Stimulated activated CD4-positive, alpha-beta T cell treated with anti-CD3 and anti-CD28 coated beads, Interleukin-12 subunit alpha, Interleukin-12 subunit beta, amount 100 ng/mL, for 4 hours (primary cell): ENCODE data around the gene MYH2.

Experiments used
- DNase-seq: peaks from one replicate; pipeline ENCODE4 v3.0.0-alpha.2; 2020

MYH2 gene

DNA sequence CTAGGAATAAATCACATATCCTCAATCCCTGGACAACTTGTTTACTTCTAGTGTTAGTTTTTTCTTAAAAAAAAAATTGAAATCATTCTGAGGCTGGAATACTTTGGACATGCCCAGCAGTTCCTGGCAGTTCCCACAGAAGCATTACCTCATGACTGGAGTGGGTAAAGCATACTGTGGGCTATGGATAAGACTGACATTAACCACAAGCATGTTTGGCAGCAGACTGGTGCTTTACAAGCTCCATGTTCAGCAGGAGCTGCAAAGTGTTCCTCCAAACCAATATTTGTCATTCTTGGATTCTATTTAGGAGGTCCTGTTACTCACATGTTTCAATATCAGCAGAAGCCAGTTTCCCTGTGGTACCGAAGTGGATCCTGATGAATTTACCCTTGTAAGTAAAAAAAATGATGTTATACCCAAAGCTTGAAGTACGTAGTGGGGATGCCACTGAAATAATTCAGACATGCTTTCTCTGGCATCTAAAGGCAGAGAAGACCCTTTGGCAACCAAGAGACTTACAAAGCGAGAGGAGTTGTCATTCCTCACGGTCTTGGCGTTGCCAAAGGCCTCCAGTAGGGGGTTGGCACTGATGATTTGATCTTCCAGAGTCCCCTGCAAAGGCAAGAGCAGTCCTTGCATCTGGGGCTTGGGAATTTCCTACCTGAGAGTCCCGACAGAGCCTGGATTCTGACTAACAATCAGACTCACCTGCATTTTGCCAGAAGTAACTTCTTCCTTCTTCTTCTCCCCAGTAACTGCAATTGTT is 36.0 kb downstream of the MYH2 start:
- no peak for DNase-seq

DNA sequence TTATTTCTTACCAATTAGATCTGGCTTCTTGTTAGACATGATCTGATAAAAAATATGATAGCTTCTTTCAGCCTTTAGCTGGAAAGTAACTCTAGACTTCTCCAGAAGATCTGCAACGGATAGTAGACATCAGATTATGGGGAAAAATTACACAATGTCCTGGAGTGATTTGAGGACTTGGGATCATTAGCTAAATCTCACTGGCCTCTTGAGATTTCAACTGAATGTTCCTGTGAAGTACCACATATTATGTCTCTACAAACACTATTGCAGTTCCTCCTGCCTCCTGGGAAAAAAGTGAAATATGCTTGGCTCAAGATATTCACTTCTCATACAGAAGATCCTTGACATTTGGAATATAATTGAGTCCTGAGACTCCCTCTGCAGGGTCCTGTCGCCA is 36.6 kb downstream of the MYH2 start:
- no peak for DNase-seq

DNA sequence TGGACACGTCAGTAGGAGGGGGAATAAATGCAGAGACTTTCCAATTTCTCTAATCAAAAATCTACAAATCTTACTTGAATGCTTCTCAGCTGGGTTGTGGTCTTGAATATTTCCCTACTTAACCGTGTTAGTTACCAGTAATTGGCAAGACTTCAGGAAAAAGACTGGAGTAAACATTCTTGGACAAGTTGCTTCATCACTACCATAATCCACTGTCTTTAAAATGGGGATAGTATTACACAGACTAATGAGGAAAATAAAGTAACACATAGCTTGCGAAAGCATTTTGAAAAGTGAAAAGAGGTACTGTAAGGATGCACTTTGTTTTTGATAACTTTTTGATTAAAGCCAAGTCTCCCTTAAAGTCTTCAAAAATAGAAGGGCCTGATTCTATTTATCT is 49.5 kb downstream of the MYH2 start:
- DNase-seq, result no peak

DNA sequence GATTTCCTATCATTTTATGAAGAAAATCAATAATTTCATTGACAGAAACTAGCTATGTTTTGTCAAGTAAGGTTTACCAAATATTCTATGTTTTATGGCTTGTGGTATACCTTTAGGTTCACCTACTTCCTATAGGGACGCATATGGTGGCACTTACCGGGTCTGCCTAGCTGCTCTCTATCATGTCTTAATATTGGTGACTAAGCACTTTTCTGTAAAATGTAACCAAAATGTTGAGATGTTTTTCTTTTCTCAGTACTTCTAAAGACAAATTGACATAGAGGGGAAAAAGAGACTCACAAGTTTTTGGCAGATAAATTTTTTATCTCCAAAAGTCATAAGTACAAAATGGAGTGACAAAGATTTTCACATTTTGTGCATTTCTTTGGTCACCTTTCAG is 57.5 kb downstream of the MYH2 start:
- no peak for DNase-seq

DNA sequence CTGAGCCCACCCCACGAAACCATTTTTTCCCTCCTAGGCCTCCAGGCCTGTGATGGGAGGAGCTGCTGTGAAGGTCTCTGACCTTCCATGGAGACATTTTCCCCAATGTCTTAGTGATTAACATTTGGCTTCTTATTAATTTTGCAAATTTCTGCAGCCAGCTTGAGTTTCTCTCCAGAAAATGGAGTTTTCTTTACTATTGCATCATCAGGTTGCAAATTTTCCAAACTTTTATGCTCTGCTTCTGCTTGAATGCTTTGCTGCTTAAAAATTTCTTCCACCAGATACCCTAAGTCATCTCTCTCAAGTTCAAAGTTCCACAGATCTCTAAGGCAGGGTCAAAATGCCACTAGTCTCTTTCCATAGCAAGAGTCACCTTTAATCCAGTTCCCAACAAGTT is 67.2 kb downstream of the MYH2 start:
- no peak for DNase-seq

DNA sequence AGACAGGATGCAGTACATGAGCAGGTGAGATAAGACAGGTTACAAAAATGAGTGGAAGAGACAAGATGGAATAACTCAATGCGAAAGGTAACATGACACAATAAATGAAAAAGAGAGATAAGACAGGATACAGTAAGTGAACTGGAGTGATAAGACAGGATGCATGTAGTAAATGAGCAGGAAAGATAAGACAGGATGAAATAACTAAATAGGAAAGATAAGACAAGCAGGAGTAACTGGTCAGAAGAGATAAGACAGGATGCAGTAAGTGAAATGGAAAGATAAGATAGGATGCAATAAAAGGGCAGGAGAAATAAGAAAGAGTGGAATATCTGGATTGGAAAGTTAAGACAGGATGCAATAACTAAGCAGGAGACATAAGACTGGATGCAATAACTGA is 71.8 kb downstream of the MYH2 start:
- DNase-seq, result no peak

DNA sequence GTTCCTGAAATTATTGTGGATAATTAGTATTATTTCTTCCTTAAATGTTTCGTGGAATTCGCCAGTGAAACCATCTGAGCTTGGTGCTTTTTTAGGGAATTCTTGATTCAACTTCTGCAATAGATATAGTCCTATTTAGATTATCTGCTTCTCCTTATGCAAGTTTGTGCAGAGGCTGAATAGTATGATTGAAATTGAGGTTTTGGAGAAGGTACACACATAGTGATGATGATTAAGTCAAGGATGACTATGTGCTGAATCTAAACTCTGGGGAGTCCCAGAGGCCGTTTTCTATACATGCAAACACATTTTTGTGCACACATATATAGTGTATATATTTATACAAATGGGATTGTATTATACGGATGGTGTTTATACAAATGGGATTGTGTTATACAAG is 74.9 kb downstream of the MYH2 start:
- no peak for DNase-seq

DNA sequence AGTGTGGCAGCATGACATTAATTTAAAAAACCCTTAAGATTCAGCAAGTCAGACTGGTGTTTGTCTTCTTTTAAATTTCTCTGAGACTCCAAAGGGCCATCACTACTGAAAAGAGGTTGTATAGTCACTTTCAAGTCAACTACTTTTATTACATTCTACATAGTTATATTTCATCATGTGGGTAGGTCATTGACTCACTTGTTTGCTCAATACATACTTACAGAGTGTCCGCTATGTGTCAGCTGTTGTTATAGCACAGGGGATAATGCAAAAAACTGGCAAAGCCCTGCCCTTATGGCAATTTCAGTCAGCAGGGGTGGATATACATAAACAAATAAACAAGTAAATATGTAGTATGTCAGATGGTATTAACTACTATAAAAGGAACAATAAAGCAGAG is 77.6 kb downstream of the MYH2 start:
- no peak for DNase-seq
